Measurements from ENCODE around the gene SLC35F3. TPM values are rescaled to one million over a fixed set of nuclear protein-coding genes. Genes with fewer than 3 reads are reported as not detected.

The SLC35F3 gene
- total and polyA plus RNA-seq, 2 experiments from 2014 or later: 1.0 to 3.2 TPM

DNA sequence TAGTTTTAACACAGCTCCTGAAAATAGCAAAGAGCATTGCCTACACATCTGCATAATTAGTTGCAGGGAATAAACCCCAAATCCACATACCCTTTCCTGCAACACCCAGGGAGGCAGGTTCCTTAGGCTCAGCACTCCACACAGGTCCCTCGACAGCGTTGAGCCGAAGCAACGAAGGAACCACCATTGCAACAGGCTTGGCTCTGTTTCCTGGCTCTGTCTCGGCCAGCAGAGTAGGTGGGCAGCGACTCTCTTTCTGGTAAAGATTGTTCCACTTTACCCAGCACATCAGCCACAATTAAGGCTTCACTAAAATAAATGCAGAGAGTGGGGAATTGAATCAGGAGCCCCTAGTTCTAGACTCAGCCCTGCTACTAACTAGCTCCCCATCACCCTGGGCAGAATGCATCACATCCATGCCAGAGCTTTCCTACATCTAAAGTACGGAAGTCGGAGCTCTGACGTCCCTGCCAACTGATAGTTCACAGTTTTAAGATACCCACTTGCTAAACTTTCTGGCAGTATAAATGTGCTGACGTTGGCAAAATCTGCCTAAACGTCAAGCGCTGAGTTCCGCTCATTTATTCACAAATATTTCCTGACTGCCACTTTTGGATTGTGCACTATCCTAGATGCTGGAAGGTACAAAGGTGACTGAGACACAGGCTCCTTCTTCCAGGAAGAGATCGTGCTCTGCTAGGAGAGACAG lies 389.8 kb downstream of the SLC35F3 start (continued):
- TF ChIP-seq CTCF (conservative IDR thresholded peaks at IDR 0.05; ENCODE audit: low read depth in 2 of 2) (no peak), ZNF331 (CRISPR knock-in tag; IDR thresholded peaks at IDR 0.05; ENCODE audit: low read depth) (no peak), EZH2 (IDR thresholded peaks at IDR 0.05; ENCODE audit: low read depth, unreplicated experiment) (no peak), ZNF114 (CRISPR knock-in tag; IDR thresholded peaks at IDR 0.05) (no peak), ZNF462 (CRISPR knock-in tag; IDR thresholded peaks at IDR 0.05) (no peak)

GRCh38 chr1:234295068-234295467 lies 390.6 kb downstream of the SLC35F3 start:
- Histone ChIP-seq H3K4me3 (no peak overlapping the region), H3K79me2 (replicated peaks; ENCODE audit: insufficient read depth) (no peaks in the 10 kb centered on the region), H3K27ac (ENCODE audit: low read depth) (no peak overlapping the region), H3F3A (replicated peaks; ENCODE audit: low read depth) (no peaks in the 10 kb centered on the region), H3K36me3 (ENCODE audit: insufficient read depth) (no peaks in the 10 kb centered on the region), H3K4me1 (ENCODE audit: insufficient read depth) (no peaks in the 10 kb centered on the region), H3K4me2 (no peak overlapping the region), H2AFZ (no peak overlapping the region), H3K27me3 (ENCODE audit: insufficient read depth) (no peaks in the 10 kb centered on the region), H4K20me1 (replicated peaks; ENCODE audit: insufficient read depth) (no peaks in the 10 kb centered on the region), H3K9me2 (ENCODE audit: insufficient read depth) (no peaks in the 10 kb centered on the region)
- peaks cover 2% of the 10 kb centered on the region for H3K4me1 Mint-ChIP-seq
- H3K27ac Mint-ChIP-seq: no peak overlapping the region
- no peak overlapping the region for H3K4me3 Mint-ChIP-seq
- H3K36me3 Mint-ChIP-seq (ENCODE audit: low read depth): peaks cover 6% of the 10 kb centered on the region
- H3K9me3 Mint-ChIP-seq: peaks cover 10% of the 10 kb centered on the region
- TF ChIP-seq EZH2 (IDR thresholded peaks at IDR 0.05; ENCODE audit: low read depth, unreplicated experiment): no peak
- TF ChIP-seq EZH2phosphoT487 (IDR thresholded peaks at IDR 0.05; ENCODE audit: unreplicated experiment): no peak
- TF ChIP-seq STAT1 (IDR thresholded peaks at IDR 0.05; ENCODE audit: unreplicated experiment): no peak
- no peak for TF ChIP-seq ETS1 (IDR thresholded peaks at IDR 0.05)
- no peak for TF ChIP-seq CREB1 (CRISPR knock-in tag; IDR thresholded peaks at IDR 0.05; ENCODE audit: low read depth)
- no peak for TF ChIP-seq ZNF114 (CRISPR knock-in tag; IDR thresholded peaks at IDR 0.05)
- no peaks in the 10 kb centered on the region for H3K27me3 Mint-ChIP-seq (ENCODE audit: insufficient read depth, low read depth, poor library complexity)
- no peak for DNase-seq (ENCODE audit: low spot score)
- no peak for ATAC-seq
